DOHH2 (cell line): Measurements from ENCODE around the gene CABCOCO1.

Source experiments
- H3F3A ChIP-seq: fragments of 200-600 bp; sonication (generic), shearing (Covaris generic); 2 replicates; pipeline ENCODE4 v1.6.0; 2016; ENCODE audit warnings: antibody characterized with exemption, mild to moderate bottlenecking; ENCODE audit not compliant: control insufficient read depth, insufficient read depth
- H3K27ac ChIP-seq: fragments of 200-600 bp; sonication (generic); 2 replicates; pipeline ENCODE4 v1.5.1; 2014; ENCODE audit warnings: low read depth, mild to moderate bottlenecking, low read length, moderate library complexity
- H3K27me3 ChIP-seq: fragments of 200-600 bp; sonication (generic); 2 replicates; pipeline ENCODE4 v1.6.1; 2014; ENCODE audit warnings: mild to moderate bottlenecking, low read length, mixed read lengths; ENCODE audit not compliant: control insufficient read depth
- H3K36me3 ChIP-seq: fragments of 200-600 bp; sonication (generic); 2 replicates; pipeline ENCODE4 v1.6.1; 2014; ENCODE audit warnings: mild to moderate bottlenecking, low read length, moderate library complexity, mixed read lengths; ENCODE audit not compliant: control insufficient read depth
- H3K4me1 ChIP-seq: fragments of 200-600 bp; sonication (generic); 2 replicates; pipeline ENCODE4 v1.6.1; 2014; ENCODE audit warnings: mild to moderate bottlenecking, low read length, mixed read lengths; ENCODE audit not compliant: control insufficient read depth
- H3K4me2 ChIP-seq: fragments of 200-600 bp; sonication (generic); 2 replicates; pipeline ENCODE4 v1.6.0; 2014; ENCODE audit warnings: mild to moderate bottlenecking, low read length, moderate library complexity
- H3K4me3 ChIP-seq: fragments of 200-600 bp; sonication (generic); 2 replicates; pipeline ENCODE4 v1.5.1; 2014; ENCODE audit warnings: mild to moderate bottlenecking, low read length, mixed read lengths
- H3K79me2 ChIP-seq: fragments of 200-600 bp; sonication (generic); 2 replicates; pipeline ENCODE4 v1.6.1; 2014; ENCODE audit warnings: mild to moderate bottlenecking, low read length, mixed read lengths; ENCODE audit not compliant: control insufficient read depth
- H3K9me2 ChIP-seq: fragments of 200-600 bp; sonication (generic); replicated peaks from 2 replicates; pipeline ENCODE4 v1.6.1; 2014; ENCODE audit warnings: mild to moderate bottlenecking, low read length, mixed read lengths; ENCODE audit not compliant: control insufficient read depth
- H3K9me3 ChIP-seq: fragments of 200-600 bp; sonication (generic); 2 replicates; pipeline ENCODE4 v1.6.1; 2014; ENCODE audit warnings: antibody characterized with exemption, low read length, mixed read lengths; ENCODE audit not compliant: control insufficient read depth, insufficient read depth
- H4K20me1 ChIP-seq: fragments of 200-600 bp; sonication (generic); 2 replicates; pipeline ENCODE4 v1.6.0; 2014; ENCODE audit warnings: low read depth, mild to moderate bottlenecking, antibody characterized with exemption, low read length, moderate library complexity; ENCODE audit not compliant: control insufficient read depth, insufficient read depth
- CTCF ChIP-seq: fragments of 200-600 bp; sonication (generic); IDR thresholded peaks from one replicate; pipeline ENCODE4 v1.5.1; 2014; ENCODE audit warnings: antibody characterized with exemption, mild to moderate bottlenecking, low read depth, low read length; ENCODE audit not compliant: poor library complexity, severe bottlenecking
- EZH2phosphoT487 ChIP-seq: fragments of 200-600 bp; sonication (generic); IDR thresholded peaks from 2 replicates; pipeline ENCODE4 v1.6.1; 2017; ENCODE audit warnings: borderline replicate concordance, mild to moderate bottlenecking, antibody characterized with exemption, low read length, moderate library complexity, mixed read lengths

Gene CABCOCO1

GRCh38 chr10:61778137-61778536, 115.4 kb downstream of the CABCOCO1 start:
- Histone ChIP-seq H3K79me2 (no peaks in the 10 kb centered on the region), H3K4me1 (no peaks in the 10 kb centered on the region), H3K27me3 (no peaks in the 10 kb centered on the region), H4K20me1 (no peaks in the 10 kb centered on the region), H3K9me2 (no peaks in the 10 kb centered on the region), H3K9me3 (no peaks in the 10 kb centered on the region), H3K4me3 (no peak overlapping the region), H3F3A (no peaks in the 10 kb centered on the region), H3K4me2 (no peak overlapping the region), H3K27ac (no peak overlapping the region), H3K36me3 (no peaks in the 10 kb centered on the region)
- no peak for TF ChIP-seq EZH2phosphoT487
- no peak for TF ChIP-seq CTCF

DNA sequence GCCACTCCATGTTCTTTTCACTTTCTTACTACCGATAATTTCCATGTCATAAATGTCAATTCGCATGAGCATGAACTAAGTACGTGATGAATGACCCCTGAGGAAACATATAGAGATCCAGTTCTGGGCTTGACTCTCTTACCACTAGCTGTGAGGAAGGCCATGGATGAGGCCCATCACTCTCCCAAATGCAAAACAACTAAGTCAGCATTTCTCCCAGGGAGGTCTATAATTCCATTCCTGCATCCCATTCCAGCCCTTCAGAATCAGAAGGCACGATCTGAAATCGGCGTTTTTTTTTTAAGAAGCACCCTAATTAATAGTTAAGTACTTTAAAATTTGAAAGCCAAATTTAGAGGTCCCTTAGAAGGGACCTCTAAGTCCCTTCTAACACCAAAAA, 116.5 kb downstream of the CABCOCO1 start:
- Histone ChIP-seq H3K4me1 (no peaks in the 10 kb centered on the region), H3K27me3 (no peaks in the 10 kb centered on the region), H3K27ac (no peak overlapping the region), H3K9me3 (no peaks in the 10 kb centered on the region), H4K20me1 (no peaks in the 10 kb centered on the region), H3K4me3 (no peak overlapping the region), H3K36me3 (no peaks in the 10 kb centered on the region), H3K9me2 (no peaks in the 10 kb centered on the region), H3K4me2 (no peak overlapping the region), H3F3A (no peaks in the 10 kb centered on the region), H3K79me2 (no peaks in the 10 kb centered on the region)
- TF ChIP-seq CTCF, result no peak
- TF ChIP-seq EZH2phosphoT487, result no peak

GRCh38 chr10:61779950-61780659, 117.4 kb downstream of the CABCOCO1 start:
- no peaks in the 10 kb centered on the region for H3K9me3 ChIP-seq
- H3K36me3 ChIP-seq, result no peaks in the 10 kb centered on the region
- H3K4me2 ChIP-seq, result no peak overlapping the region
- H4K20me1 ChIP-seq, result no peaks in the 10 kb centered on the region
- H3K27me3 ChIP-seq, result no peaks in the 10 kb centered on the region
- no peaks in the 10 kb centered on the region for H3K9me2 ChIP-seq
- H3K27ac ChIP-seq, result no peak overlapping the region
- TF ChIP-seq CTCF, result no peak
- TF ChIP-seq EZH2phosphoT487, result no peak
- H3K79me2 ChIP-seq, result no peaks in the 10 kb centered on the region
- no peak overlapping the region for H3K4me3 ChIP-seq
- H3K4me1 ChIP-seq, result no peaks in the 10 kb centered on the region
- no peaks in the 10 kb centered on the region for H3F3A ChIP-seq
